Tibial nerve (tissue), 4 donors: ENCODE measurements around the gene CRELD1. TPM values are rescaled to one million over a fixed set of nuclear protein-coding genes. Genes with fewer than 3 reads are reported as not detected.
A peak's percentile ranks its signal among the peaks of the same experiment; 100 is the strongest.

Experiments
- DNase-seq, 2 donors: peaks; one replicate each; pipeline ENCODE4 v3.0.0-alpha.2; 2019; ENCODE audit warnings: low spot score in 2 of 2
- H3K27ac ChIP-seq, 4 donors: fragments of 200-600 bp; sonication (generic) in 3 of 4; one replicate each; pipeline ENCODE4 v1.5.1; 2017 to 2019; ENCODE audit warnings: mild to moderate bottlenecking in 1 of 4
- H3K27me3 ChIP-seq, 2 donors: fragments of 200-600 bp; sonication (generic) in 1 of 2; one replicate each; pipeline versions ENCODE4 v1.5.1 to v1.6.0; 2017 to 2019
- H3K36me3 ChIP-seq, 3 donors: fragments of 200-600 bp; sonication (generic); one replicate each; pipeline ENCODE4 v1.5.1; 2018 to 2019
- H3K4me1 ChIP-seq, 4 donors: fragments of 200-600 bp; sonication (generic) in 3 of 4; one replicate each; pipeline ENCODE4 v1.5.1; 2017 to 2019
- H3K4me3 ChIP-seq, 4 donors: fragments of 200-600 bp; sonication (generic) in 3 of 4; one replicate each; pipeline ENCODE4 v1.5.1; 2017 to 2019; ENCODE audit warnings: mild to moderate bottlenecking in 1 of 4, moderate library complexity in 1 of 4
- H3K9me3 ChIP-seq, 4 donors: fragments of 200-600 bp; sonication (generic) in 3 of 4; one replicate each; pipeline ENCODE4 v1.5.1; 2017 to 2019
- EP300 ChIP-seq, 2 donors: sonication (generic); formaldehyde crosslinking; IDR thresholded peaks; one replicate each; pipeline ENCODE4 v1.6.1; 2017; ENCODE audit warnings: antibody characterized with exemption in 2 of 2, mild to moderate bottlenecking in 1 of 2
- POLR2A ChIP-seq, 2 donors: fragments of 450-650 bp; IDR thresholded peaks; one replicate each; pipeline ENCODE4 v1.6.1; 2017; ENCODE audit warnings: antibody characterized with exemption in 2 of 2, mild to moderate bottlenecking in 2 of 2, moderate library complexity in 2 of 2
- WGBS, 2 donors: methylation state at CpG; one replicate each; pipeline ENCODE4 v1.1.5; 2018; 5-methylcytosine and 5-hydroxymethylcytosine counted together
- total RNA-seq, 4 donors: library from RNA; depleted of rRNA; stranded (reverse); fragments of >200 nt; gene quantifications; one replicate each; pipeline ENCODE4 v1.1.0, GENCODE V29; 2016
- TF ChIP-seq, protein P1 (sequence below), 5 experiments: fragments of 200-600 bp in 3 of 5; fragments of 450-650 bp in 2 of 5; sonication (generic) in 3 of 5; IDR thresholded peaks; one replicate each; pipeline ENCODE4 v1.5.1; 2016 to 2019; ENCODE audit warnings: antibody characterized with exemption in 5 of 5, mild to moderate bottlenecking in 3 of 5, moderate library complexity in 2 of 5

CRELD1 gene
- total RNA-seq, 4 donors from 2014 or later, result 18.2 to 54.9 (median 27.5) TPM

DNA sequence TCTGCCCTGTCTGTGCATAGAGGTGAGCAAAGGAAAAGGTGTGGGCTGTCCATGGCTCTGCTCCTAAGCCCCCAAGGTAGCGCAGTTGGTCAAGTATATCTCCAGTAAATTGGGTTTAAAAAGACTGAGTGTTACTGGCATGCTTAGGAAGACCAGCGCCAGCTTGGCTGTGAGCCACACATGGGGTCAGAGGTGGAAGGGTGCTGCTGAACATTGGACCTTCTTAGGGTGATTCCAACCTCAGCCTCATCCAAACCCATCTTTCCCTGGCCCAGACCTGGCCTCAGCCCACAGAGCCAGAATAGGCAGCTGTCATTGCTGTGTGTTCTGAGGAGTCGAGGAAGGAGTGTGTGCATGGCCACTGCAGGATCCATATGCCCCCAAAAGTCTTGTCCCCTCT lies 25.3 kb upstream of the CRELD1 start:
- Histone ChIP-seq H3K4me1 (peaks cover 0 to 5% (median 0%) of the 10 kb centered on the region in 4 donors), H3K36me3 (no peaks in the 10 kb centered on the region), H3K4me3 (no peak overlapping the region), H3K9me3 (no peaks in the 10 kb centered on the region), H3K27me3 (no peaks in the 10 kb centered on the region), H3K27ac (no peak overlapping the region)
- no peak for DNase-seq
- WGBS, 2 donors, result 76 to 82% methylated on average over 3 of the region's 3 CpGs
- no peak for TF ChIP-seq EP300 (IDR thresholded peaks at IDR 0.05)
- TF ChIP-seq, protein P1, sequence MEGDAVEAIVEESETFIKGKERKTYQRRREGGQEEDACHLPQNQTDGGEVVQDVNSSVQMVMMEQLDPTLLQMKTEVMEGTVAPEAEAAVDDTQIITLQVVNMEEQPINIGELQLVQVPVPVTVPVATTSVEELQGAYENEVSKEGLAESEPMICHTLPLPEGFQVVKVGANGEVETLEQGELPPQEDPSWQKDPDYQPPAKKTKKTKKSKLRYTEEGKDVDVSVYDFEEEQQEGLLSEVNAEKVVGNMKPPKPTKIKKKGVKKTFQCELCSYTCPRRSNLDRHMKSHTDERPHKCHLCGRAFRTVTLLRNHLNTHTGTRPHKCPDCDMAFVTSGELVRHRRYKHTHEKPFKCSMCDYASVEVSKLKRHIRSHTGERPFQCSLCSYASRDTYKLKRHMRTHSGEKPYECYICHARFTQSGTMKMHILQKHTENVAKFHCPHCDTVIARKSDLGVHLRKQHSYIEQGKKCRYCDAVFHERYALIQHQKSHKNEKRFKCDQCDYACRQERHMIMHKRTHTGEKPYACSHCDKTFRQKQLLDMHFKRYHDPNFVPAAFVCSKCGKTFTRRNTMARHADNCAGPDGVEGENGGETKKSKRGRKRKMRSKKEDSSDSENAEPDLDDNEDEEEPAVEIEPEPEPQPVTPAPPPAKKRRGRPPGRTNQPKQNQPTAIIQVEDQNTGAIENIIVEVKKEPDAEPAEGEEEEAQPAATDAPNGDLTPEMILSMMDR (IDR thresholded peaks at IDR 0.05), result no peak
- no peak for TF ChIP-seq POLR2A (IDR thresholded peaks at IDR 0.05)

DNA sequence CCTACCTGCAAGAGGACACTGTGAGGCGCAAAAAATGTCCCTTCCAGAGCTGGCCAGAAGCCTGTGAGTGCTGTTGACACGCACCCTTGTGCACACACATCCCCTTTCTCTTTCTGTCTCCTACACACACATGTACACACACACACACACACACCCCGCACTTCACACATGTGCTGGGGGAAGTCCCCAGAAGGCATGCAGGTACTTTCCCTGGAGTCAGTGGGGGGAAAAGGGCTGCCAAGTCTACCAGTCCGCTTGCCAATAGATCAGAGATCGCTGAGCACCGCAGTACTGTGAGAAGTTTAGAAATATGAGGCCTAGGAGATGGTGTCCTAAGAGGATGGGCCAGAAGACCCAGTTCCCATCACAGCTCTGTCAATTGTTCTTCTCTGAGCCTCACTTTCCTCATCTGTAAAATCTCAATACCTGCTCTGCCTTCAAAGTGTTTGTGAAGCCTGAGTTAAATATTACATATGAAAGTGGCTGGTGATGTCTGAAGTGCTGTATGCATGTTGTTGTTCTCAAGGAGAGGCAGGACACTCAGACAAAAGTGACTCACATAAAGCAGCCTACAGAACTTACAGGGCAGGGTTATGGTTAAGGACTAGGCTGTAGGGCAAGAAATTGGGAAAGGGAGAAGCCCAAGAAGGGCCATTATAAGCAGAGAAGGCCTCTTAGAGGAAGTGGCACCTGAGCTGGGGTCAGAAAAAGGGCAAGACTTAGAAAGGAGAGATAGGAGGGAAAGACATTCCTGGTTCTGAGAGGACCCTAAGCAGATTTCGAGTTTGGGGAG lies 24.2 kb upstream of the CRELD1 start:
- 88 to 89% methylated on average over 7 of the region's 7 CpGs for WGBS, 2 donors
- TF ChIP-seq POLR2A (IDR thresholded peaks at IDR 0.05), result no peak
- no peak for TF ChIP-seq EP300 (IDR thresholded peaks at IDR 0.05)
- TF ChIP-seq, protein P1 (IDR thresholded peaks at IDR 0.05), result no peak
- H3K4me3 ChIP-seq, result no peak overlapping the region
- no peak for DNase-seq
- H3K27ac ChIP-seq, result no peak overlapping the region
- no peaks in the 10 kb centered on the region for H3K36me3 ChIP-seq
- H3K9me3 ChIP-seq, result no peaks in the 10 kb centered on the region
- no peaks in the 10 kb centered on the region for H3K27me3 ChIP-seq
- peaks cover 0 to 11% (median 3%) of the 10 kb centered on the region in 4 donors for H3K4me1 ChIP-seq

DNA sequence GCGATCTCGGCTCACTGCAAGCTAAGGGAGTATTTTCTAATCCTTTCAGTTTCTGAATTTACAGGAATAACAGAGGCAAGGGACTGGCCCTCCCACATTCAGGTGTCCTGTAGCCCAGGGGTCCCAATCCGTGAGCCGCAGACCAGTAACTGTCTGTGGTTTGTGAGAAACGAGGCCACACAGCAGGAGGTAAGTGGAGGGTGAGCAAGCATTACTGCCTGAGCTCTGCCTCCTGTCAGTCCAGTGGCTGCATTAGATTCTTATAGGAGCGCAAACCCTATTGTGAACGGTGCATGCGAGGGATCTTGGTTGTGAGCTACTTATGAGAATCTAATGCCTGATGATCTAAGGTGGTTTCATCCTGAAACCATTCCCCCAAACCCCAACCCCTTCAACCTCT lies 21.8 kb upstream of the CRELD1 start:
- 75 to 78% methylated on average over 8 of the region's 8 CpGs for WGBS, 2 donors
- H3K27me3 ChIP-seq, result no peaks in the 10 kb centered on the region
- no peak for DNase-seq
- H3K36me3 ChIP-seq, result no peaks in the 10 kb centered on the region
- TF ChIP-seq EP300 (IDR thresholded peaks at IDR 0.05), result no peak
- TF ChIP-seq POLR2A (IDR thresholded peaks at IDR 0.05), result no peak
- TF ChIP-seq, protein P1 (IDR thresholded peaks at IDR 0.05), result no peak
- H3K9me3 ChIP-seq, result no peaks in the 10 kb centered on the region
- H3K4me3 ChIP-seq, result no peak overlapping the region
- peaks cover 0 to 31% (median 20%) of the 10 kb centered on the region in 4 donors for H3K4me1 ChIP-seq
- no peak overlapping the region for H3K27ac ChIP-seq

DNA sequence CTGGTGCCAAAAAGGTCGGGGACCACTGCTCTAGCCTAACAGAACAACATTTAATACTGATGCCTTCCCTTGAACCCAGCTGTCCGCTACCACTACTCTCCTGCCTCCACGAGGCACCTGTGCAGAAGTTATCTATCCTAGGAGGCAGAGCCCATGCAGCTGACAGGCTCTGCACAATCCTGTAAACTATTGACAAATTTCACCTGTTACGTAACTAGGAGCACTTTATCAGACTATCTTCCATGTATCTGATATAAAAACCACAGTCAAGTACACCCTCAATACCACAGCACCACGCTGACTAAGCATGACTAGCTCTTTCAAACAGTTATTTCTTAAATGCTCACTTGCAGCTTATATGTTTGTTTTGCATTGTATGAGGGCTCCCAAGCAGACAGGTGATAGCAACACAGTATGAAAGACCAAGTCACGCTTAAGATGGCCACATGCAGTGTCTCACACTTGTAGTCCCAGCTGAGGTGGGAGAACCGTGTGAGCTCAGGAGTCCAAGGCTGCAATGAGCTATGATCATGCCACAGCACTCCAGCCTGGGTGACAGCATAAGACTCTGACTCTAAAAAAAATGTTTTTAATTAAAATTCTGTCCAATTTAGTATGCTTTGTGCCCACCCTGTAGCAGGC lies 21.2 kb upstream of the CRELD1 start:
- no peak for DNase-seq
- Histone ChIP-seq H3K27ac (no peak overlapping the region), H3K4me3 (no peak overlapping the region), H3K9me3 (no peaks in the 10 kb centered on the region), H3K27me3 (no peaks in the 10 kb centered on the region), H3K4me1 (peaks cover 0 to 35% (median 22%) of the 10 kb centered on the region in 4 donors), H3K36me3 (no peaks in the 10 kb centered on the region)
- WGBS, 2 donors, result 80 to 91% methylated on average over 7 of the region's 7 CpGs
- TF ChIP-seq POLR2A (IDR thresholded peaks at IDR 0.05) (no peak), EP300 (IDR thresholded peaks at IDR 0.05) (no peak)
- TF ChIP-seq, protein P1 (IDR thresholded peaks at IDR 0.05), result no peak

DNA sequence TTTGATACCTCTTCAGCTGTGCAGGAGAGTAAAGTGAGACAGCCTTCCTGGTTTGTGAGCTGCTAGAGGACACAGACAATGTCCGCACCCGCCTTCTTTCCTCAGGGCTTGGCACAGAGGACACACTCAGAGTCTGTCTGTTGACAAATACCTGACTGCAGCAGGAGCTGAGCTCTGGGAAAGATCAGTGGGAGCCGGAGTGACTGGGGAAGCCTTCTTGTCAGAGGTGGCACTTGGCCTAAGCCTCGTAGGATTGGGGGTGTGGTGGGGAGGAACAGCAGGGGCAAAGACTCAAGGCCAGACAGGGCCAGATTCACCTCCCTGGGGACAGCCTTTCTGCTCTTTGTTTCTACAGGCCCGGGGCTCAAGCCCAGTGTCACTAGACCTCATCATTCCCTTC lies 20.0 kb upstream of the CRELD1 start:
- no peak for DNase-seq
- Histone ChIP-seq H3K27me3 (no peaks in the 10 kb centered on the region), H3K27ac (peak overlapping the region in 2 of 4 donors; percentile 95 to 97), H3K4me1 (peaks cover 0 to 47% (median 29%) of the 10 kb centered on the region in 4 donors), H3K36me3 (no peaks in the 10 kb centered on the region), H3K9me3 (no peaks in the 10 kb centered on the region), H3K4me3 (no peak overlapping the region)
- WGBS, 2 donors, result 66 to 75% methylated on average over 5 of the region's 5 CpGs
- TF ChIP-seq POLR2A (IDR thresholded peaks at IDR 0.05), result no peak
